OCI-LY7 (cell line): ENCODE measurements around the gene TBC1D19. TPM values are rescaled to one million over a fixed set of nuclear protein-coding genes. Genes with fewer than 3 reads are reported as not detected.
A peak's percentile ranks its signal among the peaks of the same experiment; 100 is the strongest.
"Not testable (repeated sequence)": the region's sequence is repeated elsewhere in the genome, so short reads cannot be mapped to it uniquely, and the experiment has no call there.

Source experiments
- BruUV-seq: library from RNA; stranded (reverse); fragments of 400-500 nt; replicated peaks from 2 replicates; lab custom pipeline; 2021; lab: Mats Ljungman, UMichigan
- CTCF ChIA-PET: fragments of 300-600 bp; sonication (Branson Sonifier 250); formaldehyde crosslinking; loops from one replicate; lab custom pipeline; 2022; ENCODE audit warnings: antibody characterized with exemption; ENCODE audit not compliant: unreplicated experiment; lab: Charles Lee
- POLR2A ChIA-PET: fragments of 300-600 bp; sonication (Branson Sonifier 250); formaldehyde crosslinking; loops from one replicate; lab custom pipeline; 2022; ENCODE audit warnings: antibody characterized with exemption; lab: Charles Lee
- DNase-seq: peaks from one replicate; pipeline ENCODE4 v3.0.0-alpha.2; 2015; ENCODE audit warnings: low spot score
- H2AFZ ChIP-seq: fragments of 200-600 bp; sonication (generic), shearing (Covaris generic); 2 replicates; pipeline ENCODE4 v1.6.1; 2014; ENCODE audit warnings: mild to moderate bottlenecking, antibody characterized with exemption, low read length, moderate library complexity
- H3K27ac ChIP-seq: fragments of 200-600 bp; sonication (generic); 2 replicates; pipeline ENCODE4 v1.5.1; 2014; ENCODE audit warnings: mixed run types, low read depth, mild to moderate bottlenecking, moderate library complexity, low read length, inconsistent platforms; ENCODE audit not compliant: poor library complexity, severe bottlenecking
- H3K36me3 ChIP-seq: fragments of 200-600 bp; sonication (generic); 2 replicates; pipeline ENCODE4 v1.6.1; 2014; ENCODE audit warnings: mild to moderate bottlenecking, antibody characterized with exemption, low read length, moderate library complexity, mixed read lengths; ENCODE audit not compliant: insufficient read depth
- H3K4me1 ChIP-seq: fragments of 200-600 bp; sonication (generic); 2 replicates; pipeline ENCODE4 v1.5.1; 2014; ENCODE audit warnings: mild to moderate bottlenecking, low read length; ENCODE audit not compliant: insufficient read depth, poor library complexity, severe bottlenecking
- H3K4me2 ChIP-seq: fragments of 200-600 bp; sonication (generic); 2 replicates; pipeline ENCODE4 v1.6.1; 2014; ENCODE audit warnings: mild to moderate bottlenecking, low read length
- H3K4me3 ChIP-seq: fragments of 200-600 bp; sonication (generic); 2 replicates; pipeline ENCODE4 v1.5.1; 2014; ENCODE audit warnings: mild to moderate bottlenecking, low read depth, low read length; ENCODE audit not compliant: poor library complexity, severe bottlenecking
- H3K79me2 ChIP-seq: fragments of 200-600 bp; sonication (generic); 2 replicates; pipeline ENCODE4 v1.6.1; 2016; ENCODE audit warnings: low read depth, mild to moderate bottlenecking, low read length, moderate library complexity, mixed read lengths; ENCODE audit not compliant: insufficient read depth
- H3K9me2 ChIP-seq: fragments of 200-600 bp; sonication (generic); 2 replicates; pipeline ENCODE4 v1.6.1; 2016; ENCODE audit warnings: mild to moderate bottlenecking, low read length, mixed read lengths; ENCODE audit not compliant: insufficient read depth
- H3K9me3 ChIP-seq: fragments of 200-600 bp; sonication (generic); 2 replicates; pipeline ENCODE4 v1.6.1; 2014; ENCODE audit warnings: mild to moderate bottlenecking, mixed run types, low read length, mixed read lengths
- H4K20me1 ChIP-seq: fragments of 200-600 bp; sonication (generic); 2 replicates; pipeline ENCODE4 v1.6.1; 2014; ENCODE audit warnings: mild to moderate bottlenecking, antibody characterized with exemption, low read length, moderate library complexity, mixed read lengths; ENCODE audit not compliant: insufficient read depth
- EZH2phosphoT487 ChIP-seq: fragments of 200-600 bp; sonication (generic); IDR thresholded peaks from 2 replicates; pipeline ENCODE4 v1.6.1; 2018; ENCODE audit warnings: low read depth, borderline replicate concordance, mild to moderate bottlenecking, mixed run types, antibody characterized with exemption, low read length, moderate library complexity, mixed read lengths
- intact Hi-C: fragments of 100-400 bp; cut with micrococcal nuclease; formaldehyde crosslinking; loops from one replicate; pipeline ENCODE4 v1.10.0; 2022; ENCODE audit not compliant: unreplicated experiment
- total RNA-seq, 2 experiments: library from RNA; depleted of rRNA in 1 of 2; stranded (reverse); fragments of >200 nt in 1 of 2; shearing (Covaris generic) in 1 of 2; gene quantifications; 2 replicates each; pipeline ENCODE4 v1.2.3, GENCODE V29; 2014 to 2022
- TF ChIP-seq, protein P1 (sequence below): fragments of 200-600 bp; sonication (generic); conservative IDR thresholded peaks from 2 replicates; pipeline ENCODE4 v1.5.1; 2014; ENCODE audit warnings: mild to moderate bottlenecking, antibody characterized with exemption, low read length, moderate library complexity, mixed read lengths

Gene TBC1D19
- total RNA-seq, 2 experiments from 2014 or later: 10.1 to 11.0 TPM

GRCh38 chr4:26663888-26664287 is 80.0 kb downstream of the TBC1D19 start:
- TF ChIP-seq, protein P1, sequence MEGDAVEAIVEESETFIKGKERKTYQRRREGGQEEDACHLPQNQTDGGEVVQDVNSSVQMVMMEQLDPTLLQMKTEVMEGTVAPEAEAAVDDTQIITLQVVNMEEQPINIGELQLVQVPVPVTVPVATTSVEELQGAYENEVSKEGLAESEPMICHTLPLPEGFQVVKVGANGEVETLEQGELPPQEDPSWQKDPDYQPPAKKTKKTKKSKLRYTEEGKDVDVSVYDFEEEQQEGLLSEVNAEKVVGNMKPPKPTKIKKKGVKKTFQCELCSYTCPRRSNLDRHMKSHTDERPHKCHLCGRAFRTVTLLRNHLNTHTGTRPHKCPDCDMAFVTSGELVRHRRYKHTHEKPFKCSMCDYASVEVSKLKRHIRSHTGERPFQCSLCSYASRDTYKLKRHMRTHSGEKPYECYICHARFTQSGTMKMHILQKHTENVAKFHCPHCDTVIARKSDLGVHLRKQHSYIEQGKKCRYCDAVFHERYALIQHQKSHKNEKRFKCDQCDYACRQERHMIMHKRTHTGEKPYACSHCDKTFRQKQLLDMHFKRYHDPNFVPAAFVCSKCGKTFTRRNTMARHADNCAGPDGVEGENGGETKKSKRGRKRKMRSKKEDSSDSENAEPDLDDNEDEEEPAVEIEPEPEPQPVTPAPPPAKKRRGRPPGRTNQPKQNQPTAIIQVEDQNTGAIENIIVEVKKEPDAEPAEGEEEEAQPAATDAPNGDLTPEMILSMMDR: no peak
- no peak for TF ChIP-seq EZH2phosphoT487
- BruUV-seq: no TSS peak
- Histone ChIP-seq H3K4me3 (no peak overlapping the region), H3K79me2 (no peaks in the 10 kb centered on the region), H3K27ac (no peak overlapping the region), H3K9me3 (no peaks in the 10 kb centered on the region), H3K4me1 (no peaks in the 10 kb centered on the region), H3K36me3 (no peaks in the 10 kb centered on the region), H3K4me2 (no peak overlapping the region), H3K9me2 (no peaks in the 10 kb centered on the region), H2AFZ (no peak overlapping the region), H4K20me1 (no peaks in the 10 kb centered on the region)
- intact Hi-C loops: no loop called here
- ChIA-PET POLR2A (interaction anchor here (2.2 kb wide), 1 partner anchor 9 kb away, joined by 7 read pairs; no protein-coding TSS in a partner anchor), CTCF (no interaction called here)
- no peak for DNase-seq

DNA sequence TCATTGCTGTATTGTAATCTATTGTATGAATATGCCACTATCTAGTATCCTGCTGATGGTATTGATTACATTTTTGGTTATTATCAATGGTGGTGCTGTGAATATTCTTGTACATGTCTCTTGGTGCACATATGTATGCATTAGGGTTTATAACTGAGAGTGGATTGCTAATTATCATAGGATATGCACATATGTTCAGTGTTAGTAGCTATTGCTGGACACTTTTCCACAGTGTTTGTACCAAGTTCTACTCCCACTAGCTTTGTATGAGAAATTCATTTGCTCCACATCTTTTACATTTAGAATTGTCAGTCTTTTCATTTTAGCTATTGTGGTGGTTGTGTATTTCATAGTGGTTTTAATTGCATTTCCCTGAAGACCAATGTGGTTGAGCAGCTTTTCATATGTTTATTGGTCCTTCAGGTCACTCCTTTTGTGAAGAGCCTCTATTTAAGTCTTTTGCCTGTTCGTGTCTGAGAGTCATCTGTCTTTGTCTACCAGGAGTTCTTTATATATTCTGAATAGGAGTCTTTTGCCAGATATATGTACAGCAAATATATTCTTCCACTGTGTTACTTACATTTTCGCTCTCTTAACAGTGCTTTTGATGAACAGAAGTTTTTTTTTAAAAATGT is 87.1 kb downstream of the TBC1D19 start:
- BruUV-seq: no TSS peak
- H3K4me2 ChIP-seq: no peak overlapping the region
- H3K79me2 ChIP-seq: no peaks in the 10 kb centered on the region
- ChIA-PET CTCF (no interaction called here), POLR2A (no interaction called here)
- TF ChIP-seq, protein P1: no peak
- no peak for TF ChIP-seq EZH2phosphoT487
- intact Hi-C loops: no loop called here
- H3K4me1 ChIP-seq: no peaks in the 10 kb centered on the region
- H2AFZ ChIP-seq: no peak overlapping the region
- H3K27ac ChIP-seq: no peak overlapping the region
- no peak overlapping the region for H3K4me3 ChIP-seq
- no peaks in the 10 kb centered on the region for H3K9me3 ChIP-seq
- no peaks in the 10 kb centered on the region for H3K9me2 ChIP-seq
- H3K36me3 ChIP-seq: no peaks in the 10 kb centered on the region
- no peak for DNase-seq
- H4K20me1 ChIP-seq: no peaks in the 10 kb centered on the region

GRCh38 chr4:26679040-26679695 is 95.3 kb downstream of the TBC1D19 start:
- H4K20me1 ChIP-seq, H3K27ac ChIP-seq, H3K4me2 ChIP-seq, CTCF ChIA-PET, H3K36me3 ChIP-seq, H2AFZ ChIP-seq, BruUV-seq, H3K9me2 ChIP-seq, intact Hi-C loops, H3K4me1 ChIP-seq, H3K4me3 ChIP-seq, H3K79me2 ChIP-seq: not testable (repeated sequence)
- DNase-seq: peak; percentile 16
- POLR2A ChIA-PET: interaction anchor here (0.8 to 0.9 kb wide), 2 partner anchors 40 to 412 kb away, joined by 3 to 4 read pairs; no protein-coding TSS in a partner anchor
- H3K9me3 ChIP-seq: peaks cover 28% of the 10 kb centered on the region; the same call in 1 of the 2 replicates
